Stimulated activated CD4-positive, alpha-beta T cell treated with anti-CD3 and anti-CD28 coated beads, Interleukin-15, amount 100 ng/mL, for 1 hour (primary cell): ENCODE measurements around the gene CDH23.

Experiments used
- DNase-seq, 2 donors: peaks; one replicate each; pipeline ENCODE4 v3.0.0-alpha.2; 2020; ENCODE audit warnings: low read depth in 1 of 2, low spot score in 1 of 2

The CDH23 gene

GRCh38 chr10:71713135-71714030 is 316.7 kb downstream of the CDH23 start:
- no peak for DNase-seq

- no peak for DNase-seq
Measured at GRCh38 chr10:71714031-71714410, 317.3 kb downstream of the CDH23 start.

- no peak for DNase-seq
Measured at GRCh38 chr10:71714592-71714991, 317.9 kb downstream of the CDH23 start.

GRCh38 chr10:71715026-71715425 is 318.3 kb downstream of the CDH23 start:
- DNase-seq = no peak

GRCh38 chr10:71715860-71716259 is 319.1 kb downstream of the CDH23 start:
- DNase-seq = no peak

GRCh38 chr10:71716426-71716825 is 319.7 kb downstream of the CDH23 start:
- no peak for DNase-seq

GRCh38 chr10:71717056-71717455 is 320.3 kb downstream of the CDH23 start:
- no peak for DNase-seq

GRCh38 chr10:71717551-71717951 is 320.8 kb downstream of the CDH23 start:
- DNase-seq = no peak

- DNase-seq = no peak
Measured at GRCh38 chr10:71718165-71718698, 321.5 kb downstream of the CDH23 start.

GRCh38 chr10:71719042-71719441 is 322.3 kb downstream of the CDH23 start:
- no peak for DNase-seq

- no peak for DNase-seq
Measured at GRCh38 chr10:71719464-71720201, 322.9 kb downstream of the CDH23 start, which contains the start of gene C10orf105. Gene C10orf105, minus strand, starts transcription at chr10:71719778. Its CDS starts 3,441 bp downstream, at chr10:71716337.

- no peak for DNase-seq
Measured at GRCh38 chr10:71720288-71720687, 323.6 kb downstream of the CDH23 start.

GRCh38 chr10:71721313-71721712 is 324.6 kb downstream of the CDH23 start:
- DNase-seq = no peak

GRCh38 chr10:71722849-71723248 is 326.1 kb downstream of the CDH23 start:
- DNase-seq = no peak

GRCh38 chr10:71723311-71723710 is 326.6 kb downstream of the CDH23 start:
- no peak for DNase-seq

GRCh38 chr10:71724539-71724938 is 327.8 kb downstream of the CDH23 start:
- no peak for DNase-seq

GRCh38 chr10:71725249-71725648 is 328.5 kb downstream of the CDH23 start:
- no peak for DNase-seq

- peak; percentile 40 to 54 for DNase-seq
Measured at GRCh38 chr10:71725998-71726579, 329.4 kb downstream of the CDH23 start.

- DNase-seq = no peak
Measured at GRCh38 chr10:71726580-71727104, 329.9 kb downstream of the CDH23 start.

GRCh38 chr10:71727105-71727737 is 330.5 kb downstream of the CDH23 start:
- DNase-seq = peak in 1 of 2 donors; percentile 49
